Right forelimb (tissue), 1 donor: ENCODE data around the gene NOS1AP.
"Not testable (repeated sequence)": the region's sequence is repeated elsewhere in the genome, so short reads cannot be mapped to it uniquely, and the experiment has no call there.

ENCODE experiments used
- DNase-seq: peaks from one replicate; pipeline ENCODE4 v3.0.0-alpha.2; 2018

NOS1AP gene

DNA sequence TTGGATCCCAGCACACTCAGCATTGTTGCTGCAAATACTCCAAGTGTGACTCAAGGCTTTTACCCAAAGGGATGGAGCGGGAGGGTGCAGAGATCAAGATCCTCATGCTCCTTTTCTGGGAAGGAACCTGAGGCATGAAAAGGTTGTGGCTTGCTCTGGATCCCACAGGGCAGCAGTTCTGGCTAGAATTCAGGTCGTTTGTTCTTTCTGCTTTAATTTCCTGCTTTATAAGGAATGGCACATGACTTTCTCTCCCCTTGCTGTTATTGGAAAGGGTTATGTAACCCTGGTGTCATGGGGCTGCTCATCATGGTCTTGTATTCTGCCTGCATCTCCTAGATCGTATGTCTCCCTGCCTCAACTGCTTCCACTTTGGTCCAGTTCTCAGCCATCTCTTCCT lies 101.6 kb downstream of the NOS1AP start:
- no peak for DNase-seq

DNA sequence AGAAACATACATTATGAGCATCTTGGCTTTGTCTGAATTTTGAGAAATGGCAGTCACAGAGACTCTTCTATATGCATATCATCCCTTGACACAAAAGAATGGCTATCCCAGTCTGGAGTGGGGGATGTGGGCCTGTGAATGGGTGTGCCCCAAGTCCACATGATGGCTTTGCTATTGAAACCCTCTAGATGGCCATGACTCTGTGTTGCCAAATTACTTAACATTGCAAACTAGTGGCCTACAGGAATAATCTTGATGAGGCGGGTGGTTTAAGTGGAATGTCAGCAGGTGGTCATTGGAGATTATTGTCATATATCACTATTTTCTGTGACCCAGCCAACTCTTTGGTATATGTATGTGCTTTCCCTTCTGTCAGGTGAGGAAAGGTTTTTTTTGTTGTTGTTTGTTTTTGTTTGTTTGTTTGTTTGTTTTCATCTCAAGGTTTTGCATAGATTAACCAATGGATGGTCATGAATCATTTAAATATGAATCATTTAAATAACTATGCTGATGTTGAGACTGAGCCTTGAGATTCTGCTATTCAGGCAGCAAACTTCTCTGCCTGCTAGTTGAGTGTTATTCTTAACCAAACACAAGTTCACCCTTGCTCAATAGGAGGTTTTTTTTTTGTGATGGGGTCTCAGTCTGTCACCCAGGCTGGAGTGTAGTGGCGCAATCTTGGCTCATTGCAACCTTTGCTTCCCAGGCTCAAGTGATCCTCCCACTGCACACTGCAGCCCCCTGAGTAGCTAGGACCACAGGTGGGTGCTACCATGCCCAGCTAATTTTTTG lies 103.0 kb downstream of the NOS1AP start:
- no peak for DNase-seq

DNA sequence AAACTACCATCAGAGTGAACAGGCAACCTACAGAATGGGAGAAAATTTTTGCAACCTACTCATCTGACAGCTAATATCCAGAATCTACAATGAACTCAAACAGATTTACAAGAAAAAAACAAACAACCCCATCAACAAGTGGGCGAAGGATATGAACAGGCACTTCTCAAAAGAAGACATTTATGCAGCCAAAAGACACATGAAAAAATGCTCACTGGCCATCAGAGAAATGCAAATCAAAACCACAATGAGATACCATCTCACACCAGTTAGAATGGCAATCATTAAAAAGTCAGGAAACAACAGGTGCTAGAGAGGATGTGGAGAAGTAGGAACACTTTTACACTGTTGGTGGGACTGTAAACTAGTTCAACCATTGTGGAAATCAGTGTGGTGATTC lies 104.1 kb downstream of the NOS1AP start:
- not testable (repeated sequence) for DNase-seq

DNA sequence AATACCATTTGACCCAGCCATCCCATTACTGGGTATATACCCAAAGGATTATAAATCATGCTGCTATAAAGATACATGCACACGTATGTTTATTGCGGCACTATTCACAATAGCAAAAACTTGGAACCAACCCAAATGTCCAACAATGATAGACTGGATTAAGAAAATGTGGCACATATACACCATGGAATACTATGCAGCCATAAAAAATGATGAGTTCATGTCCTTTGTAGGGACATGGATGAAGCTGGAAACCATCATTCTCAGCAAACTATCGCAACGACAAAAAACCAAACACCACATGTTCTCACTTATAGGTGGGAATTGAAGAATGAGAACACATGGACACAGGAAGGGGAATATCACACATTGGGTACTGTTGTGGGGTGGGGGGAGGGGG lies 104.5 kb downstream of the NOS1AP start:
- not testable (repeated sequence) for DNase-seq

- DNase-seq, result no peak
Observed at GRCh38 chr1:162175379-162176081, 106.0 kb downstream of the NOS1AP start.

GRCh38 chr1:162177126-162177525 lies 107.6 kb downstream of the NOS1AP start:
- no peak for DNase-seq

DNA sequence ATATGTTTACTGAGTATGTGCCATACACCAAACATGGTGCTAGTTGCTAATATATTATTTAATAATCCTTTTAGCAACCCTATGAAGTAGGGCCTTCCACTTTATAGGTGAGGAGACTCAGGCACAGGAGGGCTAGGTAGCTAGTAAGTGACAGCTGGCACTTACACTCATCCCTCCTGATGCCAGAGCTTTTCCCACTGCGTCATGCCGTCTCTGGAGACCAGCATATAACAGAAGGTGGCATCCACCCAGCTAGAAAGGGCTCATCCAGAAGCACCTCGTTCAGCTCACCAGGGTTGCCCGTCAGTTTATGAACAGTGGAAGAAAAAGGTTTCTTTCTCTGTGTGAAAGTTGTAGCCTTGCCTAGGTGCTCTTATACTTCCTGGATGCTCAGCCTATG lies 108.9 kb downstream of the NOS1AP start:
- no peak for DNase-seq

DNA sequence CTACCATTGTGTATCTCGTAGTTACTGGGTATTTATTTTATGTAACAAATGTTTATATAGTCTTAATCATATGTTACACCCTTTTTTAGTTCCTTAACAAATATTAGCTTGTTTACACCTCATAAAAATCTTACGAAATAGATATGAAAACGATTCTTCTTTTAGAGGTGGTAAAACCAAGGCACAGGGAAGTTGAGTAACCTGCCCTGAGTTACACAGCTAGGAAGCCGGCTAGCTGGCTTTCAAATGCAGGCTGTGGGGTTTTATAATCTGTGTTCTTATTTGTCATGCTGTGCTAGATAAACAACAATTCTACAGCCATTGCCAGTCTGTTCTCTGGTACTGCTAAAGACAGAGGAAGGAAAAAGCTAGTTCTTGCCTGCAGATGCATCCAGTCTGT lies 109.6 kb downstream of the NOS1AP start:
- no peak for DNase-seq

- no peak for DNase-seq
Observed at GRCh38 chr1:162180813-162181212, 111.3 kb downstream of the NOS1AP start.

DNA sequence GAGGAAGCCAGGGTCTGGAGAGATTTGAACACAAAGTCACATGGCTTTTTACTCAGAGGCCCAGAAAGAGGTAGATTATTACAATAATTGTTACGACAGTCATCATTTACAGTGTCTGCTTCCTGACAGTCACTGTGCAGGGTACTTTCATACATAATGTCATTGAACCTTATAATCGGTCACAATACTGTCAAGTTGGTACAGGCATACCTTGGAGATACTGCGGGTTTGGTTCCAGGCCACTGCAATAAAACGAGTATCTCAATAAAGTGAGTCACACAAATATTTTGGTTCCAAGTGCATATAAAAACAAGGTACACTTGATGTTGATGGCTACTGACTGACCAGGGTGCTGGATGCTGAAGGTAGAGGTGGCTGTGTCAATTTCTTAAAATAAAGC lies 112.6 kb downstream of the NOS1AP start:
- DNase-seq, result no peak

- no peak for DNase-seq
Observed at GRCh38 chr1:162185314-162186025, 116.0 kb downstream of the NOS1AP start.

DNA sequence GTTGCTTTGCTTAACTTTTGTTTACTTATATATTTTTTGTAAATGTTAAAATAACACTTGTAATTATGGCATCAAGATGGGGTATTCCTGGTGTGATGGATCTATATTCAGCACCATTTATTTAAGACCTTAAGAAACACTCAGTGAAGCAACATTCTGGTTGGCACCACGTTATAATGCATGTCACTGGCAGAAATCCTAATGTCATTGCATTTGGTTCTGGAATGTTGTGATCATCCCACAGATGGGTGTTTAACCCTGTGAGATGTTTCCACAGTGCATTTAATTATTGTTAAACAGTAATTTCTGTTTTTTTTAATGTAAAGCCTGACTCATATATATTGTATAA lies 116.5 kb downstream of the NOS1AP start:
- no peak for DNase-seq

DNA sequence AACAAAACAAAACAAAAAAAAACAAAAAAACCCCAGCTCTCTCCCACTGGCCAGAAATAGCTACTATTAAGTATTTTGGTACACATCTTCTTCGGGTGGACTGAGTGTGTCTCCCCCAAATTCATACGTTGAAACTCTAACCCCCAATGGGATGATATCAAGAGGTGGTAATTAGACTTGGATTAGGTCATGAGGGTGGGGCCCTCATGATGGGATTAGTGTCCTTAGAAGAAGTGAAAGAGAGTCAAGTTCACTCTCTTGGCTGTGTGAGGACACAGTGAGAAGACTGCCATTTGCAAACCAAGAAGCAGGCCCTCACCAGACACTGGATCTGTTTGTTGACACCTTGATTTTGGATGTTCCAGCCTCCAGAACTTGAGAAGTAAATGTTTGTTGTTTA lies 116.9 kb downstream of the NOS1AP start:
- no peak for DNase-seq

- DNase-seq, result no peak
Observed at GRCh38 chr1:162187687-162188276, 118.3 kb downstream of the NOS1AP start.

GRCh38 chr1:162189345-162189744 lies 119.9 kb downstream of the NOS1AP start:
- no peak for DNase-seq

DNA sequence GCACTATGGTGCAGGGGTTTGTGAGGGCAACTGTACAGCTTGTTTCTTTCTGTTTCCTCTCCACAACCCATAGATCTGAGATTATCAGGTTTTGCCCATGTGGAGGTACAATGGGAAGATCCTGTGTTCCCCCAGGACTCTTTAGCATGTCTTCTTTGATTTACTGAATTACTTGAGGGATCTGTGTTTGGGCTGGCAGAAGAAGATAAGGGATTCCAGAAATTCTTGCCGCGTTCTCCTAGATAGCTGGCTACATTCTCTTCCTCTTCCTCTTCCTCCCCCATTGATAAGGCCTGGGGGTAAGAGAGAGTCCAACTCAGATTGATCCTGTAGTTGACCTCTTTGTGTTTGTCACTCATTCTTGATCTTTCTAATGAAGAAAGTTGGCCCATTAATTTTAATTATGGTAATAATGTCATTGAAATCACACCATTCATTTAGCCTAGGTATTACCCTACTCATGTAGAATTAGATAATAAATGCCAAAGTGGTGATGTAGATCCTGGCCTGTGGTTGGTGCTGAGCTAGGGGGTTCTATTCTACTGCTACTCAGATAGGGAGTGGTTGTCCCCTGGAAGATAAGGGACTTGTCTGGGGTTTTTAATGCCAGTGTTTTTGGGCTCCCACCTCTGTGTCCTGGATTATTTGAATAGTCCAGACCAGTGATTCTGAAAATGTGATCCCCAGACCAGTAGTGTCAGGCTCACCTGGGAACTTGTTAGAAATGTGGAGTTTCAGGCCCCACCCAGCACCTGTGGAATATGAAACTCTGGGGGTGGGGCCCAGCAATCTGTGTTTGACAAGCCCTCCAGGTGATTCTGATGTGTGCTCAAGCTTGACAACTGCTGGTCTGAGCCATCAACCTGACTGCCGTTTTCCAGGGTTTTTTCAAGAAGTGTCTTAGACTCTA lies 122.2 kb downstream of the NOS1AP start:
- no peak for DNase-seq

GRCh38 chr1:162192306-162192678 lies 122.8 kb downstream of the NOS1AP start:
- no peak for DNase-seq

GRCh38 chr1:162192763-162193162 lies 123.3 kb downstream of the NOS1AP start:
- DNase-seq, result no peak

GRCh38 chr1:162193221-162193620 lies 123.7 kb downstream of the NOS1AP start:
- no peak for DNase-seq

DNA sequence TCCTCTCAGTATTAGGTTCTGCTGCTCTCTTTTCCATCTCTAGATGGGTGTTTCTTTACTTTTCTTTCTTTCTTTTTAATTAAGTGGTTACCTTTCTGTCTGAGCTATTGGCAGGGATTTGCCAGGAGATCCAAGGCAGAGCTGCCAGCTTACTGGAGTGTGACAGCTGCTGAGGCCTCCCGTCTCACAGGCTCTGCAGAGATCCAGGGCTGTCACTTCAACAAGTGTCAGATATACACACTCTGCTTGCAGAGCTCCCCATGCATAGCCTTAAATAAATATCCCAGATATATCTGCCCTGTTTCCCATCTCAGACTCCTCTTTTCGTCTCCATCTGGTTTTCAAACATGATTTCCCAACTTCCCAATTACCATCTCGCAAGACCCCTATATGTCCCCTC lies 124.3 kb downstream of the NOS1AP start:
- no peak for DNase-seq

DNA sequence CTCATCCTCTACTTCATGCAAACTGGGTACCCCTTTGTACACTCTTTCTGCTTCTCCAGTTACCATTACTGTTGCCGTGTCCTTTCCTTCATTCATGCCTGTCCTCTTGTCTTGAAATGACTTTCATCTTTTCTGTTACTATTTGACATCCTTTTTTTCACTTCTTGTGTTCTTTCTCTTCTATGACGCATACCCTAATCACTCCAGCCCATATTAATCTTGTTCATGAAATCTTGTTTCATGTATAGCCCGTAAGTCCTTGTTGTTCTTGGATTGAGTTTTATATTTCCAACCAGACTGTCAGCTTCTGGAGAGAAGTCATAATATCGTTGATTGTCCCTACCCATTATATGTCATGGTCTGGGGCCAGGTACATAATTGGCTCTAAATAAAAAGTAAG lies 126.1 kb downstream of the NOS1AP start:
- no peak for DNase-seq

DNA sequence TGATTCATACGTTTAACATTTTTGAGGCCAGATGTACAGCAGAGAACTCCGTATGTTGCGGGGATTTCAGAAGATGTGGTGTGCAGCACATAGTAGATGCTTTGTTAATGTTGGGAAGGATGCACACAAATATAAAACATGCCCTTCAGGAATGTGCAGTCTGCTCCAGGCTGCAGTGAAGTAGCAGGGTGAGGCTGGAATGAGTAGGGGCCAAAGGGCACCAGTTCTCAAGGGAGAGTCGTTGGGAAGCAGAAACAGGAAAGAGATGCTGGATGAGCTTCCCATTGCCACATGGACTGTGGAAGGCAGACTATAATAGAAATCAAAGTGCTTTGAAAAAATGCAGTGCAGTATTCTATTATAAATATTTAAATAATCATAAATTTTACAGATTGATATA lies 126.9 kb downstream of the NOS1AP start:
- DNase-seq, result no peak
